ENCODE measurements around the gene PPP6R2.
"Not testable (repeated sequence)": the region's sequence is repeated elsewhere in the genome, so short reads cannot be mapped to it uniquely, and the experiment has no call there.

The PPP6R2 gene

DNA sequence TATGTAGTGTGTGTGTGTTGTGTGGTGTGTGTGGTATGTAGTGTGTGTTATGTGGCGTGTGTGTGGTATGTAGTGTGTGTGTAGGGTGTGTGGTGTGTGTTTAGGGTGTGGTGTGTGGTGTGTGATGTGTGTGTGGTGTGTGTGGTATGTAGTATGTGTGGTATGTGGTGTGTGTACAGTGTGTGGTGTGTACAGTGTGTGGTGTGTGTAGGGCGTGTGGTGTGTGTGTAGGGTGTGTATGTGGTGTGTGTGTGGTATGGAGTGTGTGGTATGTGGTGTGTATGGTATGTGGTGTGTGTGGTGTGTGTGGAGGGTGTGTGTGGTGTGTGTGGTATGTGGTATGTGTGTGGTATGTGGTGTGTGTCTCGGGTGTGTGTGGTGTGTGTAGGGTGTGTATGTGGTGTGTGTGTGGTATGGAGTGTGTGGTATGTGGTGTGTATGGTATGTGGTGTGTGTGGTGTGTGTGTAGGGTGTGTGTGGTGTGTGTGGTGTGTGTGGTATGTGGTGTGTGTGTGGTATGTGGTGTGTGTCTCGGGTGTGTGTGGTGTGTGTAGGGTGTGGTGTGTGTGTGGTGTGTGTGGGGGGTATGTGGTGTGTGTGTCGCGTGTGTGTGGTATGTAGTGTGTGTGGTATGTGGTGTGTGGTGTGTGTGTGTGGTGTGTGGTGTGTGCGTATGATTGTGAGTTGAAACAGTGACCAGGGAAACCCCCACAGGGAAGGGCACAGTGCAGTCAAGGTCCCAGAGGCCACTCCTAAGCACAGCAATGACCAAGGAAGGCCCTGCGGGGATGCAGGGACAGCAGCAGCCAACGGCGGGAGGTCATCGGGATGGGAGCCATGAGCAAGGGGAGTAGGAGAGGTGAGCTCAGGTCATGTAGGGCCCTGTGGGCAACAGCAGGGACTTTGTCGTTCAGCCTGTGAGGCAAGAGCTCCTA, 2.9 kb upstream of the PPP6R2 start:
- in situ Hi-C loops (cut with HindIII; ENCODE audit: low sequenced_read_pairs) = no loop called here

GRCh38 chr22:50341977-50342650, 1.0 kb upstream of the PPP6R2 start:
- in situ Hi-C loops (cut with HindIII; ENCODE audit: low sequenced_read_pairs) = no loop called here

GRCh38 chr22:50343541-50343935, 411 bp downstream of the PPP6R2 start:
- in situ Hi-C loops (cut with HindIII; ENCODE audit: low sequenced_read_pairs) = no loop called here

DNA sequence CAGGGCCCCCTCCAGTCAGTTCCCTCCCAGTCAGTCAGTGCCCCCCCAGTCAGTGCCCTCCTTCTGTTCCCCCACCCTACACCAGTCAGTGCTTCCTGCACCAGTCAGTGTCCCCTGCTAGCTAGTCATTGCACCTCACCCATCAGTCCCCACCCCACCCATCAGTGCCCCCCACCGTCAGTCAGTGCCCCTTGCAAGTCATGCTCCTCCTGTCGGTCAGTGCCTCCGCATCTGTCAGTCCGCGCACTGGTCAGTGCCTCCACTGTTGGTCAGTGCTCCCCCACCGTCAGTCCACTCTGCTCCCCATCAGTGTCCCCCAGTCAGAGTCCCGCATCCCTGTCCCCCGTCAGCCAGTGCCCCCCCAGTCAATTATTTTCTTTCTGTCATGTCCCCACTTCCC, 3.3 kb downstream of the PPP6R2 start:
- in situ Hi-C loops (cut with HindIII; ENCODE audit: low sequenced_read_pairs) = no loop called here

GRCh38 chr22:50347157-50347556, 4.0 kb downstream of the PPP6R2 start:
- in situ Hi-C loops (cut with HindIII; ENCODE audit: low sequenced_read_pairs) = no loop called here

- in situ Hi-C loops (cut with HindIII; ENCODE audit: low sequenced_read_pairs) = no loop called here
Observed at GRCh38 chr22:50348058-50348457, 4.9 kb downstream of the PPP6R2 start.

DNA sequence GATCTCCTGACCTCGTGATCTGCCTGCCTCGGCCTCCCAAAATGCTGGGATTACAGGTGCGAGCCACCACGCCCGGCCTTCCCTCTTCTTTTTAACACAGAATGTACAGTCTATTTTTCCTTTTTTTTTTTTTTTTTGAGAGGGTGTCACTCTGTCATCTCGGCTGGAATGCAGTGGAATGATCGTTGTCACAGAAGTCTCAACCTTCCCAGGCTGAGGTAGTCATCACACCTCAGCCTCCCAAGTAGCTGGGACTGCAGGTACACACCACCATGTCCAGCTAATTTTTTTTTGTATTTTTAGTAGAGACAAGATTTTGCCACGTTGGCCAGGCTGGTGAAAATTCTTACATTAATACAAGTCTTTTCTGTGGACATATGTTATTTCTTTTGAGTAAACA, 13.1 kb downstream of the PPP6R2 start:
- in situ Hi-C loops (cut with HindIII; ENCODE audit: low sequenced_read_pairs) = loop anchor here (10.0 kb wide), 2 partner anchors 71 to 141 kb away; no protein-coding TSS in a partner anchor

DNA sequence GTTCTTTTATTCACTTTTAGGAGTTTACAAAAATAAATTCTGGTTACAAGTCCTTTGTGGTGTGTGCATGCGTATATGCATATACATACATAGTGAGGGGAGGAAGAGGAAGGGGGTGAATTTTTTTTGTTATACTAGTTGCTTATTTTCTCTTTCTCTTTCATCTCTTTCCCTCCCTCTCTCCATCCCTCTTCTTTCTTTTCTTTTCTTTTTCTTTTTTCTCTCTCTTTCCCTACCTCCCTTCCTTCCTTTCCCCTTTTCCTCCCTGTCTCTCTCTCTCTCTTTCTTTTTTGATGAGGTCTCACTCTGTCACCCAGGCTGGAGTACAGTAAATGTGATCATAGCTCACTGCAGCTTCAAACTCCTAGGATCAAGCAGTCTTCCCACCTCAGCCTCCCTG, 14.1 kb downstream of the PPP6R2 start:
- in situ Hi-C loops (cut with HindIII; ENCODE audit: low sequenced_read_pairs) = loop anchor here (10.0 kb wide), 2 partner anchors 72 to 142 kb away; no protein-coding TSS in a partner anchor

DNA sequence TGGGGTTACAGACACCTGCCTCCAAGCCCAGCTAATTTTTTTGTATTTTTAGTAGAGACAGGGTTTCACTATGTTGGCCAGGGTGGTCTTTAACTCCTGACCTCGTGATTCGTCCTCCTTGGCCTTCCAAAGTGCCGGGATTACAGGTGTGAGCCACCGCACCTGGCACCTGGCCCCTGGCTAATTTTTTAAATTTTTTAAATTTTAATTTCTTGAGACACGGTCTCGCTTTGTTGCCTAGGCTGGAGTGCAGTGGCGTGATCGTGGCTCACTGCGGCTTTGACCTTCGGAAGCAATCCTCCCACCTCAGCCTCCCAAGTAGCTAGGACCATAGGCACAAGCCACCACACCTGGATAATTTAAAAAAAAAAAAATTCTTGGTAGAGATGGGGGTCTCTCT, 14.6 kb downstream of the PPP6R2 start:
- in situ Hi-C loops (cut with HindIII; ENCODE audit: low sequenced_read_pairs) = loop anchor here (10.0 kb wide), 2 partner anchors 73 to 143 kb away; no protein-coding TSS in a partner anchor

DNA sequence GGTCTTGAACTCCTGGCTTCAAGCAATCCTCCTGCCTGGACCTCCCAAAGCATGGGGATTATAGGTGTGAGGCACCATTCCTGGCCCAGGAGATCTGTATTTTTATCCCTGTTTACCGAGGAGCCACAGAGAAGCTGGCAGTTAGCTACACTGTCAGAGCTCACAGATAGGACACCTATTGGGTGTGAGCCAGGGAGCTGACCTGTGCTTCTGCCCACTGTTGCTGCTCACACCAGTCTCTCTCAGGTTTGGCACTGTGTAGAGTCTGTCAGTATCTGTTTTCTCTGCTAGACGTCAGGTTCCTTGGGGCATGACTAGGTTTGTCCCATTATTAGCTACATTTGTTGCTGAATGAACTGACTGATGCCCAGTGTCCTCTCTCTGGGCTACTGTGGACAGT, 17.5 kb downstream of the PPP6R2 start:
- in situ Hi-C loops (cut with HindIII; ENCODE audit: low sequenced_read_pairs) = no loop called here

- in situ Hi-C loops (cut with HindIII; ENCODE audit: low sequenced_read_pairs) = no loop called here
Observed at GRCh38 chr22:50361222-50361621, 18.1 kb downstream of the PPP6R2 start.

GRCh38 chr22:50361688-50362087, 18.6 kb downstream of the PPP6R2 start:
- in situ Hi-C loops (cut with HindIII; ENCODE audit: low sequenced_read_pairs) = no loop called here

- in situ Hi-C loops (cut with HindIII; ENCODE audit: low sequenced_read_pairs) = no loop called here
Observed at GRCh38 chr22:50363166-50363802, 20.2 kb downstream of the PPP6R2 start.

GRCh38 chr22:50363803-50364194, 20.7 kb downstream of the PPP6R2 start:
- in situ Hi-C loops (cut with HindIII; ENCODE audit: low sequenced_read_pairs) = not testable (repeated sequence)

DNA sequence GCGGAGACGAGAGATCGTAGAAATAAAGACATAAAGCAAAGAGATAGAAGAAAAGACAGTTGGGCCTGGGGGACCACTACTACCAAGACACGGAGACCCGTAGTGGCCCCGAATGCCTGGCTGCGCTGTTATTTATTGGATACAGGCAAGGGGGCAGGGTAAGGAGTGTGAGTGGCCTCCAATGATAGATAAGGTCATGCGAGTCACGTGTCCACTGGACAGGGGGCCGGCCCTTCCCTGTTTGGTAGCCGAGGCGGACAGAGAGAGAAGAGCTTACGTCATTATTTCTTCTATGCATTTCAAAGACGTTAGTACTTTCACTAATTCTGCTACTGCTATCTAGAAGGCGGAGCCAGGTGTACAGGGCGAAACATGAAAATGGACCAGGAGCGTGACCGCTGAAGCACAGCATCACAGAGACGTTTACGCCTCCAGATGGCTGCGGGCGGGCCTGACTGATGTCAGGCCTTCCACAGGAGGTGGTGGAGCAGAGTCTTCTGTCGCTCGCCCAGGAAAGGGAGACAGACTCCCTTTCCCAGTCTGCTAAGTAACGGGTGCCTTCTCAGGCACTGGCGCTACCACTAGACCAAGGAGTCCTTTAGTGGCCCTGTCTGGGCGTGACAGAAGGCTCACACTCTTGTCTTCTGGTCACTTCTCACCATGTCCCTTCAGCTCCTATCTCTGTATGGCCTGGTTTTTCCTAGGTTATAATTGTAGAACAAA, 24.8 kb downstream of the PPP6R2 start:
- in situ Hi-C loops (cut with HindIII; ENCODE audit: low sequenced_read_pairs) = no loop called here

- in situ Hi-C loops (cut with HindIII; ENCODE audit: low sequenced_read_pairs) = no loop called here
Observed at GRCh38 chr22:50371101-50371648, 28.0 kb downstream of the PPP6R2 start.

DNA sequence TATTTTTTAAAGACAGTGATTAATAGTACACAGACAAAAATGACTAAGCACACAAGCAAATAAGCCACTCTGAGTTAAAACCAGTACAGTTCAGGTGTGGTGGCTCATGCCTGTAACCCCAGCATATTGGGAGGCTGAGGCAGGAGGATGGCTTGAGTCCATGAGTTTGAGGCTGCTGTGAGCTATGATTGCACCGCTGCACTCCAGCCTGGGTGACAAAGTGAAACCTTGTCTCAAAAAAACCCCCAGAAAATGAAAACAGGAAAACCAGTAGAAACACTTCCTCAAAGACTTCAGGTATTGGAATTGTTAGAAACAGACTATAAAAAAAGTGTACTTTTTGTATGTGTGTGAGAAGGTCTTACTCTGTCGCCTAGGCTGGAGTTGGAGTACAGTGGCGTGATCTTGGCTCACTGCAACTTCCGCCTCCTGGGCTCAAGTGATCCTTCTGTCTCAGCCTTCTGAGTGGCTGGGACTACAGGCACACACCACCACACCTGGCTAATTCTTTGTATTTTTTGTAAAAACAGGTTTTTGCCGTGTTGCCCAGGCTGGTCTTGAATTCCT, 33.0 kb downstream of the PPP6R2 start:
- in situ Hi-C loops (cut with HindIII; ENCODE audit: low sequenced_read_pairs) = no loop called here

DNA sequence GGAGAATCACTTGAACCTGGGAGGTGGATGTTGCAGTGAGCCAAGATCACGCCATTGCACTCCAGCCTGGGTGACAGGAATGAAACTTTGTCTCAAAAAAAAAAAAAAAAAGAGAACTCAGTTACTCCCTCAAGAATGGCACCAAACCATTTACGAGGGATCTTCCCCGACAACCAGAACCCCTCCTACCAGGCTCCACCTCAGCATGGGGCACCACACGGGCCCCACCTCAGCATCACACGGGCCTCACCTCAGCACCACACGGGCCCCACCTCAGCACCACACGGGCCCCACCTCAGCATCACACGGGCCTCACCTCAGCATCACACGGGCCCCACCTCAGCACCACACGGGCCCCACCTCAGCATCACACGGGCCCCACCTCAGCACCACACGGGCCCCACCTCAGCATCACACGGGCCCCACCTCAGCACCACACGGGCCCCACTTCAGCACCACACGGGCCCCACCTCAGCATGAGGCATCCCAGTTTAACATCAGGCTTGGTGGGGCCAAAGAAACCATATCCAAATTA, 38.0 kb downstream of the PPP6R2 start:
- in situ Hi-C loops (cut with HindIII; ENCODE audit: low sequenced_read_pairs) = not testable (repeated sequence)

DNA sequence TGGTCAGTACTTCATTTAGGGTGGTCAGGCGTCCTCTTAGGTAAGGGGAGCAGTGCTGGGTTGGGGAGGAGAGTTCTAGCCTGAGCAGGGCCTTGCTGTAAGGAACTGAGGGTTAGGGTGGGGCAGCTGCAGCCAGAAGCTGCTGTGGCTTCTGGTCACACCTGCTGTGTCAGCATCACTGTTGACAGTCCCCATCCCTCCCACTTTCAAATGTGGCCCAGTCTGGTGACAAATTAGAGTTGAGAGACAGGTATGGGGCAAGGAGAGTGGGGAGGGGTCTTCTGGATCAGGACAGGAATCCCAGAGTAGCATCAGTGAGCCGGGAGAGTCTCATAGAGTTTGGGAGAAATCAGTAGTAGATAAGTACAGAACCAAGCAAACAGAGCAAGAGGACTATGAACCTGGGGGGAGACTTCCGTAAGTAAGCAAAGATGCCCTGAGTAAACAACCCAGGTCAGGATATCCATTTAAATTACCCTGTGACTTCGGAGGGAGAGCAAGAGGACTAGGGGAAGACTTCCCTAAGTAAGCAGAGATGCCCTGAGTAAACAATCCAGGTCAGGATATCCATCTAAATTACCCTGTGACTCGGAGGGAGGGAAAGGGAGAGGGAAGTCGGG, 53.7 kb downstream of the PPP6R2 start:
- in situ Hi-C loops (cut with HindIII; ENCODE audit: low sequenced_read_pairs) = no loop called here

Measured in endothelial cell of hepatic sinusoid (primary cell).